ENCODE data around the gene MAP2K6.

GRCh38 chr17:69597898-69598692, 183.6 kb downstream of the MAP2K6 start:
- no peak for TF ChIP-seq CTCF (IDR thresholded peaks at IDR 0.05)
- no peak for TF ChIP-seq POLR2A (IDR thresholded peaks at IDR 0.05)
